SK-N-SH (cell line): ENCODE measurements around the gene AKT1. TPM values are rescaled to one million over a fixed set of nuclear protein-coding genes. Genes with fewer than 3 reads are reported as not detected.

Experiments
- CTCF ChIA-PET: fragments of 300-600, 350-600 bp; formaldehyde crosslinking; extraction: SDS; loops from one replicate; lab custom pipeline; 2021; lab: Yijun Ruan, JAX
- POLR2A ChIA-PET: fragments of 350-600 bp; sonication (Branson Sonifier 250); formaldehyde crosslinking; extraction: SDS; loops from one replicate; lab custom pipeline; 2020; ENCODE audit warnings: antibody characterized with exemption, inconsistent platforms; lab: Yijun Ruan, JAX
- DNase-seq: peaks from one replicate; pipeline ENCODE4 v3.0.0; 2012
- H2AFZ ChIP-seq: fragments of 200-600 bp; sonication (generic); 2 replicates; pipeline ENCODE4 v1.8.1; 2016; ENCODE audit warnings: antibody characterized with exemption, mild to moderate bottlenecking, low read depth
- H3F3A ChIP-seq: fragments of 200-600 bp; sonication (generic); replicated peaks from 2 replicates; pipeline ENCODE3; 2016; ENCODE audit warnings: antibody characterized with exemption, mild to moderate bottlenecking; ENCODE audit not compliant: insufficient read depth
- H3K27ac ChIP-seq, 2 experiments: fragments of 200-500 bp in 1 of 2; fragments of 200-600 bp in 1 of 2; sonication (Bioruptor generic) in 1 of 2; sonication (generic), shearing (Covaris generic) in 1 of 2; 2 replicates each; pipeline versions ENCODE4 v1.5.1 to v1.6.1; 2014 to 2016; ENCODE audit warnings: low read depth in 2 of 2, inconsistent platforms in 1 of 2, low read length in 1 of 2, mild to moderate bottlenecking in 1 of 2, mixed read lengths in 1 of 2
- H3K27me3 ChIP-seq: fragments of 200-600 bp; sonication (generic), shearing (Covaris generic); 2 replicates; pipeline ENCODE4 v1.6.1; 2016; ENCODE audit warnings: mixed run types; ENCODE audit not compliant: insufficient read depth
- H3K36me3 ChIP-seq, 2 experiments: fragments of 200-500 bp in 1 of 2; fragments of 200-600 bp in 1 of 2; sonication (Bioruptor generic) in 1 of 2; sonication (generic) in 1 of 2; replicated peaks in 1 of 2; 2 replicates each; pipeline versions ENCODE3 to v1.5.1; 2014 to 2016; ENCODE audit warnings: low read length in 1 of 2, mild to moderate bottlenecking in 1 of 2; ENCODE audit not compliant: insufficient read depth in 2 of 2, control insufficient read depth in 1 of 2
- H3K4me1 ChIP-seq, 2 experiments: fragments of 200-500 bp in 1 of 2; fragments of 200-600 bp in 1 of 2; sonication (Bioruptor generic) in 1 of 2; sonication (generic), shearing (Covaris generic) in 1 of 2; 2 replicates each; pipeline versions ENCODE4 v1.5.1 to v1.6.1; 2014 to 2016; ENCODE audit warnings: low read depth in 1 of 2, low read length in 1 of 2, mixed run types in 1 of 2; ENCODE audit not compliant: insufficient read depth in 2 of 2, control insufficient read depth in 1 of 2
- H3K4me2 ChIP-seq: fragments of 200-600 bp; sonication (generic), shearing (Covaris generic); 2 replicates; pipeline ENCODE4 v1.6.1; 2017; ENCODE audit warnings: mixed run types
- H3K4me3 ChIP-seq, 2 experiments: fragments of 200-500 bp in 1 of 2; fragments of 200-600 bp in 1 of 2; sonication (Bioruptor generic) in 1 of 2; sonication (generic), shearing (Covaris generic) in 1 of 2; 2 replicates each; pipeline versions ENCODE4 v1.5.1 to v1.8.1; 2014 to 2016; ENCODE audit warnings: low read depth in 2 of 2, inconsistent platforms in 1 of 2, low read length in 1 of 2, mild to moderate bottlenecking in 1 of 2, mixed read lengths in 1 of 2, moderate library complexity in 1 of 2
- H3K79me2 ChIP-seq: fragments of 200-600 bp; sonication (generic); 2 replicates; pipeline ENCODE4 v1.8.1; 2017; ENCODE audit warnings: mild to moderate bottlenecking; ENCODE audit not compliant: insufficient read depth
- H3K9ac ChIP-seq: fragments of 200-600 bp; sonication (generic); 2 replicates; pipeline ENCODE4 v1.6.1; 2017; ENCODE audit warnings: mixed run types
- H3K9me2 ChIP-seq: fragments of 200-600 bp; sonication (generic); 2 replicates; pipeline ENCODE4 v1.6.1; 2017; ENCODE audit warnings: mixed run types
- H3K9me3 ChIP-seq: fragments of 200-600 bp; sonication (generic); 2 replicates; pipeline ENCODE4 v1.6.1; 2017; ENCODE audit warnings: mixed run types, mild to moderate bottlenecking, moderate library complexity
- H4K20me1 ChIP-seq: fragments of 200-600 bp; sonication (generic); 2 replicates; pipeline ENCODE4 v1.6.1; 2017; ENCODE audit warnings: mild to moderate bottlenecking, mixed run types; ENCODE audit not compliant: insufficient read depth
- CTCF ChIP-seq: fragments of 200-600 bp; sonication (generic); IDR thresholded peaks from 2 replicates; pipeline ENCODE4 v1.6.1; 2017; ENCODE audit warnings: antibody characterized with exemption, mild to moderate bottlenecking, moderate library complexity
- ELF1 ChIP-seq: IDR thresholded peaks from 2 replicates; pipeline ENCODE4 v1.4.0; 2012
- FOSL2 ChIP-seq: IDR thresholded peaks from 2 replicates; pipeline ENCODE4 v1.4.0; 2012; ENCODE audit warnings: low read depth, mild to moderate bottlenecking, moderate library complexity, borderline replicate concordance
- FOXJ3 ChIP-seq: sonication (generic); formaldehyde crosslinking; IDR thresholded peaks from 2 replicates; pipeline ENCODE4 v1.5.1; 2020; ENCODE audit warnings: mild to moderate bottlenecking, missing genetic modification reagents
- GABPA ChIP-seq: IDR thresholded peaks from 2 replicates; pipeline ENCODE4 v1.4.0; 2012; ENCODE audit warnings: low read depth, mild to moderate bottlenecking
- GATA2 ChIP-seq: sonication (generic); formaldehyde crosslinking; IDR thresholded peaks from 2 replicates; pipeline ENCODE4 v1.5.0; 2020; ENCODE audit warnings: mild to moderate bottlenecking, missing genetic modification reagents
- IRF3 ChIP-seq: fragments of 150-350 bp; IDR thresholded peaks from 2 replicates; pipeline ENCODE4 v1.6.1; 2016; ENCODE audit warnings: mild to moderate bottlenecking, low read depth, low read length
- MXI1 ChIP-seq: IDR thresholded peaks from 2 replicates; pipeline ENCODE4 v1.6.1; 2012; ENCODE audit warnings: mild to moderate bottlenecking, low read depth, low read length, improper control_type of control experiment
- NFIC ChIP-seq: IDR thresholded peaks from 2 replicates; pipeline ENCODE4 v1.4.0; 2012; ENCODE audit warnings: borderline replicate concordance
- NRF1 ChIP-seq: IDR thresholded peaks from 2 replicates; pipeline ENCODE4 v1.6.1; 2012; ENCODE audit warnings: low read depth, mild to moderate bottlenecking, low read length
- POLR2AphosphoS5 ChIP-seq: IDR thresholded peaks from 2 replicates; pipeline ENCODE4 v1.6.1; 2012; ENCODE audit warnings: low read depth, low read length
- RAD21 ChIP-seq: IDR thresholded peaks from 2 replicates; pipeline ENCODE4 v1.6.1; 2012; ENCODE audit warnings: mild to moderate bottlenecking, low read length
- RXRA ChIP-seq: IDR thresholded peaks from 2 replicates; pipeline ENCODE4 v1.4.0; 2012; ENCODE audit warnings: low read depth, mild to moderate bottlenecking, borderline replicate concordance
- SMC3 ChIP-seq: IDR thresholded peaks from 2 replicates; pipeline ENCODE4 v1.6.1; 2012; ENCODE audit warnings: low read depth, low read length, improper control_type of control experiment
- TCF12 ChIP-seq: IDR thresholded peaks from 2 replicates; pipeline ENCODE4 v1.4.0; 2012
- YY1 ChIP-seq: IDR thresholded peaks from 2 replicates; pipeline ENCODE4 v1.4.0; 2012; ENCODE audit warnings: low read depth, mild to moderate bottlenecking
- ZBTB33 ChIP-seq: IDR thresholded peaks from 2 replicates; pipeline ENCODE4 v1.4.0; 2012; ENCODE audit warnings: low read depth, borderline replicate concordance
- WGBS: methylation state at CpG from one replicate; pipeline ENCODE4 v1.1.6; 2017; ENCODE audit warnings: low lambda C conversion rate; 5-methylcytosine and 5-hydroxymethylcytosine counted together
- polyA plus RNA-seq, 3 experiments: library from polyadenylated mRNA; depleted of rRNA; stranded (reverse); fragments of >200 nt; gene quantifications; 2 replicates each; pipeline ENCODE4 v1.2.3, GENCODE V29; 2012

The AKT1 gene
- polyA plus RNA-seq, 1 of the 3 experiments (the other 2 are of a cell fraction), result 198 TPM

- no peak overlapping the region for H3K9ac ChIP-seq
- H3F3A ChIP-seq, result no peaks in the 10 kb centered on the region
- no peaks in the 10 kb centered on the region for H3K9me2 ChIP-seq
- no peaks in the 10 kb centered on the region for H3K79me2 ChIP-seq
- no peak overlapping the region for H3K4me3 ChIP-seq
- no peaks in the 10 kb centered on the region for H3K9me3 ChIP-seq
- no peak for TF ChIP-seq NRF1
- TF ChIP-seq MXI1, result no peak
- TF ChIP-seq RXRA, result no peak
- no peak for TF ChIP-seq RAD21
- no peak for TF ChIP-seq CTCF
- TF ChIP-seq YY1, result no peak
- TF ChIP-seq ELF1, result no peak
- TF ChIP-seq FOSL2, result no peak
- TF ChIP-seq GABPA, result no peak
- no peak for TF ChIP-seq FOXJ3 (CRISPR knock-in tag)
- no peak for TF ChIP-seq NFIC
- TF ChIP-seq, all 33 proteins: peak for 0
- ChIA-PET CTCF (no interaction called here), POLR2A (no interaction called here)
- Histone ChIP-seq H4K20me1 (no peaks in the 10 kb centered on the region), H3K27ac (no peak overlapping the region), H3K4me2 (no peak overlapping the region), H2AFZ (no peak overlapping the region), H3K4me1 (peaks cover 0 to 14% of the 10 kb centered on the region in 2 experiments; a peak in 1 of 4 replicates), H3K27me3 (no peaks in the 10 kb centered on the region), H3K36me3 (no peaks in the 10 kb centered on the region)
- no peak for DNase-seq
- 86% methylated on average over 18 of the region's 22 CpGs for WGBS
These were observed 27.5 kb upstream of the AKT1 start for GRCh38 chr14:104822821-104823615.

GRCh38 chr14:104821971-104822608 is 26.5 kb upstream of the AKT1 start:
- peaks cover 0 to 6% of the 10 kb centered on the region in 2 experiments; a peak in 1 of 4 replicates for H3K4me1 ChIP-seq
- CTCF ChIA-PET, result interaction anchor here (1.0 to 3.0 kb wide), 7 partner anchors 16 to 99 kb away, joined by 3 to 10 read pairs (median 4); partner anchors contain the start of genes ADSS1 and ZBTB42
- H3K4me2 ChIP-seq, result no peak overlapping the region
- WGBS, result 92% methylated on average over 15 of the region's 27 CpGs
- DNase-seq, result no peak
- H3K27ac ChIP-seq, result no peak overlapping the region
- H3K27me3 ChIP-seq, result no peaks in the 10 kb centered on the region
- no peaks in the 10 kb centered on the region for H3K36me3 ChIP-seq
- peaks cover 5% of the 10 kb centered on the region; the same call in 1 of the 2 replicates for H3K79me2 ChIP-seq
- TF ChIP-seq YY1 (no peak), POLR2AphosphoS5 (no peak), ZBTB33 (no peak), IRF3 (no peak), GATA2 (CRISPR knock-in tag) (no peak), MXI1 (no peak), SMC3 (no peak), GABPA (no peak), TCF12 (no peak)
- no peaks in the 10 kb centered on the region for H4K20me1 ChIP-seq
- peaks cover 3% of the 10 kb centered on the region for H3F3A ChIP-seq
- H2AFZ ChIP-seq, result no peak overlapping the region
- POLR2A ChIA-PET, result no interaction called here
- no peaks in the 10 kb centered on the region for H3K9me2 ChIP-seq
- no peak overlapping the region for H3K9ac ChIP-seq
- no peaks in the 10 kb centered on the region for H3K9me3 ChIP-seq
- no peak overlapping the region for H3K4me3 ChIP-seq
